GM18511 (cell line): ENCODE results near the gene RFX1.
"Not testable (repeated sequence)": the region's sequence is repeated elsewhere in the genome, so short reads cannot be mapped to it uniquely, and the experiment has no call there.

ENCODE experiments used
- ATAC-seq: cut with Tn5 transposase; IDR thresholded peaks from one replicate; pipeline ENCODE4 v1.9.1; 2021; ENCODE audit warnings: mild to moderate bottlenecking, moderate library complexity; ENCODE audit not compliant: unreplicated experiment

Gene RFX1

DNA sequence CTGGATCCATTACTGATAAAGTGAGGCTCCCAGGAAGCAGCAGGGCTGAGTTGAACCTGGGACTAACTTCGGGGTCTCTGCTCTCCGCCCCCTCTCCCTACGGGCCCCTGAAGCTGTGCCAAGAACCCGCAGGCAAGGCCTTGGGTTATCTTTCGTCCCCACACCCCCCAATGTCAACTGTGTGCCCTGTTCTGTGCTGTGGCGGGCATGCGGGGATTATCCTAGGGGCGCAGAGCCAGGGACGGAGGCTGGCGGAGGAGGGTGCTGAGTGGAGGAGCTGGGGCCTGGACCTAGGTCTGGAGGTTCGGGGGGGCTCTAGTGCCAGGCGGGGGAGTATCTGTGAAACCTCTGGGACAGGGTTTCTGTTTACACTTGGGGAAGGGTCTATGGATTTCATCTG lies 26.4 kb downstream of the RFX1 start:
- no peak for ATAC-seq

DNA sequence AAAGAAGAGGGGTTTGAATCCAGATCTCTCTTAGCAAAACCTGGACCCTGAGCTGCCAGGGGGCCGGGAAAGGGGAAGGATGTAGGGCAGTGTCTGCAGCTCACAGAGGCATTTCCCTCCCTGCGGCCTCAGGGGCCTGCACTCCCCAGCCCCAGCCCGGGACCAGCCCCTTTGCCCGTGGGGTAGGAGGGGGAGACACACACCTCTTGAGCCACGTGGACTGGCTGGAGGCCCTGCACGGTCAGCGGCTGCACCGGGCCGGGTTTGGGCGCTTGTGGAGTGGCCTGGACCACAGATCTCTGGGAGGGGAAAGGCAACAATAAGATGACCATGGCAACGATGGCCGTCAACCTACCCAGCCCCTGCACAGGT lies 26.9 kb downstream of the RFX1 start:
- ATAC-seq, result no peak

DNA sequence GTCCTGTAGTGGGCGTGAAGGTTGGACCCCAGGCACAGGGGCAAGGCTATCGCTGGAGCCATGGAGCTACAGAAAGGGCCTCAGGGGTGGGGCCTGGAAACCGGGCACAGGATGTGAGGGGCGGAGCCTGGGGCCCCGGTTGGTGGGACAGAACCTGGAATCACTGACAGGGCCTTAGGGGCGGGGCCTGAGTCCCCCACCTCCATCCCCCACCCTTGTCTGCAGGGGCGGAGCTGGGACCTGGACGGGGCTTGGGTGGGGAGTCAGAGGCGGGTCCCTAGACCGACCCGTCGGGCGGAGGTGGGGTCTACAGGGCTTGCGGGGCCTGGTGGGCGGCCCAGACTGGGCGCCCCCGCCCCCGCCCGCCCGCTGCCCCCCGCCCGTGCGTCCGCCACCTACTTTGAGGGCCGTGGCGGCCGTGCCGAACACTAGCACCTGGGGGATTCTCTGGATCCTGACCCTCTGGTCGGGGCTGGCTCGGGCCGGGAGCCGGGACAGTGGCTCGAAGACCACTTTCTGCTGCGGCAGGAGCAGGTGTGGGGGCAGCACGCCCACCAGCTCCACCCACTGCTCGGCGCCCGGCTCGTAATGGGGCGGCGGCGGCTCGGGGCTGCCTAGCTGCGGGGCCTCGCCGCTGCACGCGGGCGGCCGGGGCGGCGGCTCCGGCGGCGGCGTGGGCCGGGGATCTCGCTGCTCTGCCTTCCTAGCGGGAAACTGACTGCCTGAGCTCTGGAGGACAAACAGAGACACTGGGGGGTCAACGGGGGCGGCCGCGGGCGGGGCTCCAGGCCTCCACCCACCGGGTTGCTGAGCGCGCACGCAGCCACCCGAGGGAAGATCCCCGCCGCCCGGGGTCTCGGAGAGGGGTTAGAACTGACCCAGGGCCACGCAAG lies 27.5 kb downstream of the RFX1 start:
- no peak for ATAC-seq

DNA sequence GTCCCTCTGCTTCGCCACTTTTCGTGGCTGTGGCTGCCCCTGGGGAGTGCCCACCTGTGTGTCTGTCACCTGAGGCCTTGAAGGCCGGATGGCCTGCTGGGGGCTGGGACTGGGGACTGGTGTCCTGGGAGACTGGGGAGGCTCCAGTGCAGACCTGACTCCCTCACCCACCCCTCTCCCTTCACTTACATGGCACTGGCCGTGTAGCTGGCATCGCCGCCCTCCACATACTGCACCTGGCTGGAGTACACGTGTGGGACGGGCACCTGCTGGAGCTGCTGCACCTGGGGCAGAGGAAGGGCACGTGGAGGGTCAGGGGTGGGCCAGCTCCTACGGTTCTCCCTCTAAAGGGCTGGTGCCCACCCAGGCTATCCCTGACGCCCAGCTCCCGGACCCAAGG lies 28.3 kb downstream of the RFX1 start:
- ATAC-seq, result no peak

DNA sequence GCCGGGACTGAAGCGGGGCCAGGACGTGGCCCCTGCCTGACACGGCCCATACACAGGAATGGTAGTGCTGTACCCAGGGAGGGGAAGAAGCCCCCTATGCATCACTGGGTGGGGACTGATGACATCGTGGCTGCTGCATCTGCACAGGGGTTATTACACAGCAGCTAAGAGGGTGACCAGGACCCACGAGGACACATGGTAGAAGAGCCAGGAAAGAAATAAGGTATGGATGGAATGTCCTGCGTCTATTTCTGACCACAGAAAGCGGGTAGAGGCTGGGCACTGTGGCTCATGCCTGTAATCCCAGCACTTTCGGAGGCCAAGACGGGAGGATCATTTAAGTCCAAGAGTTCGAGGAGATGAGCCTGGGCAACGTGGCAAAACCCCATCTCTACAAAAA lies 29.7 kb downstream of the RFX1 start:
- ATAC-seq, result no peak

DNA sequence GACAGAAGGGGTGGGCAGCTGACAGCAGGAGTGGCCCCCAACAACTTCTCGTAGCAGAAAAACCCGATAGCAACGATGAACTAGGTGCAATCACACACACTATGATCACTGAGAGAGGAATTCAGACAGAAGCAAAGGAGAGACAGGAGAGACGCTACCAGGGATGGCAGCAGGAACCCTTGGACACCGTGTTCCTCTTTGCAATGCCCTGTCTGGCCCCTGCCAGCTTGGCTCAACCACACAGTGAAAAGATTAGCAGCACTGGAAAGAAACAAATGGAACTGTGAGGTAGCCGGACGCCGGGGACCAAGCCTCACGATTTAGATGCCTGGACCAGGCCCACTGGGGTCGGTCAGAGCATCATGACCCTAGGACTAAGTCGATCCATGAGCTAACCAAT lies 30.2 kb downstream of the RFX1 start:
- ATAC-seq, result no peak

DNA sequence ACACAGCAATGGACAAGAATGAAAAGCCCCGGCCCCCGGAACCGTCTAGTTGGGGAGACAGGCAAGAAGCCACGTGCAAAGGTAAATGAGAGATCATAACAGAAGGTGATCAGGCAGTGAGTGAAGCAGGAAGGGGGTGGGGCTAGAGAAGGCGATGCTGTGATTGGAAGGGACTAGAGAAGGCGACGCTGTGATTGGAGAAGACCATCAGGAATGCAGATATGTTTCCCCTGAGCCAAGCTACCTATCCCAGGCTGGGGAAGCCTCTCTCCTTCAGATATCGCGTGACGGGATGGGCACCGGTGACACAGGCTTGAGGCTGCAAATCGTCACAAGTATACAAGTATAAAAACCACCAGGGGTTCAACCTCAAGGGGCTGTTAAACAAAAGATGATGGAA lies 32.0 kb downstream of the RFX1 start:
- no peak for ATAC-seq

DNA sequence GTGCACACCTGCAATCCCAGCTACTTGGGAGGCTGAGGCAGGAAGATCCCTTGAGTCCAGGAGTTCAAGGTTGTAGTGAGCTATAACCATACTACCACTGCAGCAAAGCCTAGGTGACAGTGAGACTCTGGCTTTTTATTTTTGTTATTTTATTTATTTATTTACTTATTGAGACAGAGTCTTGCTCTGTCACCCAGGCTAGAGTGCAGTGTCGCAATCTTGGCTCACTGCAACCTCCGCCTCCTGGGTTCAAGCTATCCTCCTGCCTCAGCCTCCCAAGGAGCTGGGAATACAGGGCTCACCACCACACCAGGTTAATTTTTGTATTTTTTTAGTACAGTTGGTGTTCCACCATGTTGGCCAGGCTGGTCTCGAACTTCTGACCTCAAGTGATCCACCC lies 32.6 kb downstream of the RFX1 start:
- not testable (repeated sequence) for ATAC-seq

DNA sequence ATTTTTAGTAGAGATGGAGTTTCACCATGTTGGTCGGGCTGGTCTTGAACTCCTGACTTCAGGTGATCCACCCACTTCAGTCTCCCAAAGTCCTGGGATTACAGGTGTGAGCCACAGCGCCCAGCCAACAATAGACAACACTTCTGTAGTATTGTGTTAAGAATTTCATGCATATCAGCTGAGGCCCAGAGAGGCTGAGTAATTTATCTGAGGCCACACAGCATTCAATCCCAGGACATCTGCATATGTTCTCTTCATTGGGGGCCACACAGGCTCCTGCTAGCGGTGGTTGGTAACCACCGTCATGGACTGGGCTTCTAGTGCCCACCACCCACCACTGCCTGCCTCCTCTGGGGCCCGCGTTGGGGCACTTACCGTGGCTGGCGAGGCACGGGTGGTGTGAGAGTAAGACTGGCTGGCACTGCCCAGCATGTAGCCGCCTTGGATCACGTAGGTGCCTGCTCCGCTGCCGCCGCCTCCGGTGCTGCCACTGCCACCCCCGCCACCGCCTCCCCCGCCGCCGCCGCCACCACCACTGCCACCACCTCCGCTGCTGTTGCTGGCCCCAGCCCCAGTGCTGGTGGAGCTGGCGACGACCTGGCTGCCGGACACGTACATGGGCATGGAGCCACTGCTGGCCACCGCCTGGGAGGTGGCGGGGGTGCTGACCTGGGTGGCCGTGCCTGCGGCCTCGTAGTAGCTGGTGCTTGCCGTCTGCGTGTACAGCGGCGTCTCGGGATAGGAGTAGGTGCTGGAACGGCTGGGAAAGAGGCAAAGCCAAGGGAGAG lies 33.6 kb downstream of the RFX1 start:
- no peak for ATAC-seq

DNA sequence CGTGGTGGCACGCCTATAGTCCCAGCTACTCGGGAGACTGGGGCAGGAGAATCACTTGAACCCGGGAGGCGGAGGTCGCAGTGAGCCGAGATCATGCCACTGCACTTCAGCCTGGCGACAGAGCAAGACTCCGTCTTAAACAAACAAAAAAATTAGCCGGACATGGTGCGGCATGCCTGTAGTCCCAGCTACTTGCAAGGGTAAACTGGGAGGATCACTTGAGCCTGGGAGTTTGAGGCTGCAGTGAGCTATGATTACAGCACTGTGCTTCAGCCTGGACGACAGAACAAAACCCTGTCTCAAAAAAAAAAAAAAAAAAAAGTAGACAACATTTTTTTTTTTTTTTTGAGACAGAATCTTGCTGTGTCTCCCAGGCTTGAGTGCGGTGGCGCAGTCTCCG lies 34.3 kb downstream of the RFX1 start:
- not testable (repeated sequence) for ATAC-seq

DNA sequence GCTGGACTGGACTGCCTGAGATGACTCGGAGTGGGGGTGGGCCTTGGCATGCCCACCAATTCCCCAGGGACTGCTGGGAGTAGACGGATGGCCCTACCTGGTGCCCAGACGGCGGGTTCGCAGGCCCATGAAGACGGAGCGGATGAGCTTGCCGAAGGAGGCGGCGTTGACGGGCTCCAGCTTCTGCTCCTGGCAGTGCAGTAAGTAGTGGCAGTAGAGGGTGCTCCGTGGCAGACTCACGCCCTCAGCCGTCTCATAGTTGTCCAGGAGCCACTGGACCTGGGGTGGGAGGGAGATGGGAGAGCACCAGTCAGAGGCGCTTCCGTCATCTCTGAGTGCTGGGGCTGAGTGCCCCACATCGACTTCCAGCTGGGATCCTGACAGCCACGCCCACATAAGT lies 36.2 kb downstream of the RFX1 start:
- no peak for ATAC-seq

DNA sequence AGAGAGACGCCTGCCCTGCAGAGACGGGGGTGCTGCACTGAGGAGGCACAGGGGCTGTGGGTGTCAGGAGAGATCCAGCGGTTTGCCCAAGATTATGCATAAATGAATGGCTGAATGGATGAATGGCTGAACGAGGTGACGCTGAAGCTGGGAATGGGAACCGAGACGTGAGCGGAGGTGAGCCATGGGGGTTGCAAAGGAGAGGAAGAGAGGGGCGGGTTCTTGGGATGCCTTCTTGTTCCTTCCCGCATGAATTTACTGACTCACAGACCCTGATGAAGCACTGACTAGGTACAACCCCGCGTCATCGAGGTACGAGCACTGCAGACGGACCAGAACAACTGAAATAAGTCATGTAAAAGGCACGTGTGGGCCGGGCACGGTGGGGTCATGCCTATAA lies 37.1 kb downstream of the RFX1 start:
- no peak for ATAC-seq

DNA sequence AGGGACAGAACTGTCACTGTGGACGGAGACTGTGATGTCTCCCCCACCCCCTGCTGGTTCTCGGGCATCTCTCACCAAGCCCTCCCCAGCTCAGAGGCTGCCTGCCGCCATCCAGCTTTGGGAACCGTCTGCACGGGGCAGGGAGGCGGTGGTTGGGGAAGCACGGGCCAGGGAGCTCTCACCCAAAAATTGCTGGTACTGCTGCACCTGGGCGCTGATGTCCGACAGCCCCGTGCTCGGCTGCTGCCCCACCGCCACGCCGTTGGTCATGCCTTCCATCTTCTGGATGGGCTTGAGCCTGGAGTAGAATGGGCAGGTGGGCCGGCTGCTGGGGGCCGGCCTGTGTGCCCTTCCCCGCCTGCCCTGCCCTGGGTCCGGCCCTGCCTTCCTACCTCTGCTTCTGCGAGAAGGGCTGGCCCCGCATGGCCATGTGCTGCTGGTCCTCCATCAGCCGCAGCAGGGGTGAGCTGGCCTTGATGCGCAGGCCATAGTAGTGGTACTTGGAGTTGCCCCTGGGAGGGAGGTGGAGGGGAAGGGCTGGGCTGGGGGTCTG lies 37.7 kb downstream of the RFX1 start:
- no peak for ATAC-seq

DNA sequence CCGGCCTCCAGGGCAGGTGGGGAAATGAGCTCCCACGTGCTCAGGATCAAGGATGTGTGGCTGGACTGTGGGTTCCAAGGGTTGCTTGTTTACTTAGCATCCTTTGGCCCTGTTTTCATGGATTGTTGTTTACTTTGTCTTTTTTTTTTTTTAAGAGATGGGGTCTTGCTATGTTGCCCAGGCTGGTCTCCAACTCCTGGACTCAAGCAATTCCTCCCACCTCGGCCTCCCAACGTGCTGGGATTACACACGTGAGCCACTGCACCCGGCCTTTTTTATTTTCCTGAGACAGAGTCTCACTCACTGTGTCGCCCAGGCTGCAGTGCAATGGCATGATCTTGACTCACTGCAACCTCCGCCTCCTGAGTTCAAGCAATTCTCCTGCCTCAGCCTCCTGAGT lies 38.9 kb downstream of the RFX1 start:
- ATAC-seq, result not testable (repeated sequence)

DNA sequence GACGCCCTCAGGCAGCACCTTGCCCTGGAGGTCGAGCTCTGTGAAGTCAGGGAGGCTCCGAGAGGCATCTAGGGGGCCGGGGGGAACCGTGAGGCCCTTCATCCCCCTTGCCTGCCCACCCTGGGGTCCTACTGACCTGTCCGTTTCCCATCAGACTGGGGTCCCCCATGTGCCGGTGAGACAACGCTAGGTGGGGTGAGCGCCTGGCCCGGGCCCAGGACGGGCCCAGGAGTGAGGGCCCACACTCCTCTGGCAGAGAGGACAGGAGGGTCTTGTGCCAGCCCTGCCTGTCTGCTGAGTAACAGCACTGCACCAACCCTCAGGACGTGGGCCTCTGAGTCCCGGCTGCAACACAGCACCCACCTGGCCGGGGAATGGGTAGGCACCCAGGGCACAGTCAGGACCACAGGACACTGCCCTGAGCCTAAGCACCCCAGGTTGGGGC lies 39.4 kb downstream of the RFX1 start:
- no peak for ATAC-seq

DNA sequence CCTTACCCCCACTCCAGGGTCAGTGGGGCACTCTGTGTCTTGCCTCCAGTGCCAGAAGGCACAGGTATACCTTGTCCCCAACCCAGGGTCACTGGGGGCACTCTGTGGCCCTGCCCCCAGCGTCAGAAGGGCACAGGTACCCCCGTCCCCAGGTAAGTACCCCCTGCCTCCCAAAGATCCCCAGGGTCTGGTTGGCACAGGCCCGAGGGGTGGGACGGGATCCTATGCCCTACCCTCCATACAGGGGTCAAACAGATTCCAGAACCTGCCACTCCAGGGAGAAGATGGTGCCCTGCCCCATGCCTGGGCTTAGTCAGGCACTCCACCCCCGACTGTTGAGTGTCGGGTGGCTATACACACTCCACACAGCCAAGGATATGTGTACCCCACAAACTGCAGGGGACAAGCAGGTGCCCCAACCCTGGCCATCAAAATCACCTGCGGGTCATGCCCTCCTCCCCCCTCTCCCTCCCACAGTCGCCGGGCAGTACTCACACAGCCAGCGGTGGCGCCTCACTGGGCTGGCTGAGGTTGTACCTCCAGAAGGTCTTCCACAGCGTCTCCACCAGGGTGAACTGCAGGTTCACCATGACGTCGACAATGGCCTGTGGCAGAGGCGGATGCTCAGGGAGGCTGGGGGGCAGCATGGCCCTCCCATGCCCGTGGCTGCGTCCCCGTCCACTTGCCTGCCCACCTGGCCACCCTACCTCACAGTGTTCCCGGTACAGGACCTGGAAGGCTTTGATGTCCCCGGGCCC lies 40.0 kb downstream of the RFX1 start:
- ATAC-seq, result no peak

DNA sequence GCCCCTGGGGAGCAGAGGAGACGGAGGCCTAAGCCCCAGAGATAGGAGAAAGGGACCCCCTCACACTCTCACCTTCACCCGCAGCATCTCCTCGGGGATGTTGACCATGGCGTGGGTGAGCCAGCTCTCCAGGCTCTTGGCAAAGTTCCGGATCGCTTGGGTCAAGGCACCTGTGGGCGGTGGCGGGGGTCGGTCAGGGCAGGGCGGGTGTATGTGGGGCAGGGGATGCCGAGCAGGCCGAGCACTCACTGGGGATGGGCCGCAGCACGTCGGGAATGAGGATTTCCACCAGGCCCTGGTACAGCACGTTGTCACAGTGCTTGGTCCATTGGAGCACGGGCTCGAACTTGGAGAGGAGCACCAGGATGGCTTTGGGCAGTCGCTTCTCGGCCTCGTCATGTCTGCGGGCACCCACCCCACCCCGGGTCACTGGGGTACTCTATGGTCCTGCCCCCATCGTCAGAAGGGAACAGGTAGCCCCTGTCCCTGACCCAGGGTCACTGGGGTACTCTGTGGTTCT lies 40.7 kb downstream of the RFX1 start:
- no peak for ATAC-seq

DNA sequence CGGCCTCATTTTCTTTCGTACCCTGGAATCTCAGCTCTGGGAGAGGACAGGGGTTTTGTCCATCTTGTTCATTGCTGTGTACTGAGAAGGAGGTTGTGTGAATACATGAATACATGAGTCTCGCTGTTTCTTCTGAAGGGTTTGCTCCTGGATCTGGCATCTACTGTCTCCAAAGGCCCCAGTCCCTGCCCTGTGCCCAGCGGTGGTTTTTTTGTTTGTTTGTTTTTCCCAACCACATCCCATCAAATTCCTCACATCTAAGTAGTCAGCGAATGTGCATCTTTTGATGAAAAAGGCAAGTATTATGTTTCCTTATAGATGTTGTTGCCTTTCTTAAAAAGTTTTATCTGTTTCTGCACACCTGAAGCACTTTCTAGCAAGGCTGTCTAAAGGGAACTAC lies 41.3 kb downstream of the RFX1 start:
- ATAC-seq, result no peak

DNA sequence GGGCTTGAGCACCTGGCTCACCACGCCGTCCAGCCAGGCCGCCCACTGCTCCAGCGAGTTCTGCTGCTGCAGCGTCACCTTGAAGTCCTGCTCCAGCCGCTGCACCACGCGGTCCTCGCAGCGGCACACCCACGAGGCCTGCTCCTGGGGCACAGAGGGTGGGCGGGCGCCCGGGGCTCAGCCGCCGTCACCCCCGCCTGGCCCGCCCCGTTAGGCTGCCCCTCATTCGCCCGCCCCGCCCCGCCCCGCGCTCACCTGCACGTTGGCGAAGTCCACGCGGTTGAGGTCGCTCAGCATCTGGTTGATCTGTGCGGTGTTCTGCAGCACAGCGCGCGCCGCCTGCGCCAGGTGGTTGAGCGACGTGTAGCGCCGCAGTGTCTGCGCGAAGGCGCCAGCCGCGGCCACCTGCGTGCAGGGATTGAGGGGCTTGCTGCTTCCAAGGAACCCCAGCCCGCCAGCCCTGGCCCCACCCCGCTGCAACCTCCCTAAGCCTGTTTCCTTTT lies 42.5 kb downstream of the RFX1 start:
- ATAC-seq, result no peak

DNA sequence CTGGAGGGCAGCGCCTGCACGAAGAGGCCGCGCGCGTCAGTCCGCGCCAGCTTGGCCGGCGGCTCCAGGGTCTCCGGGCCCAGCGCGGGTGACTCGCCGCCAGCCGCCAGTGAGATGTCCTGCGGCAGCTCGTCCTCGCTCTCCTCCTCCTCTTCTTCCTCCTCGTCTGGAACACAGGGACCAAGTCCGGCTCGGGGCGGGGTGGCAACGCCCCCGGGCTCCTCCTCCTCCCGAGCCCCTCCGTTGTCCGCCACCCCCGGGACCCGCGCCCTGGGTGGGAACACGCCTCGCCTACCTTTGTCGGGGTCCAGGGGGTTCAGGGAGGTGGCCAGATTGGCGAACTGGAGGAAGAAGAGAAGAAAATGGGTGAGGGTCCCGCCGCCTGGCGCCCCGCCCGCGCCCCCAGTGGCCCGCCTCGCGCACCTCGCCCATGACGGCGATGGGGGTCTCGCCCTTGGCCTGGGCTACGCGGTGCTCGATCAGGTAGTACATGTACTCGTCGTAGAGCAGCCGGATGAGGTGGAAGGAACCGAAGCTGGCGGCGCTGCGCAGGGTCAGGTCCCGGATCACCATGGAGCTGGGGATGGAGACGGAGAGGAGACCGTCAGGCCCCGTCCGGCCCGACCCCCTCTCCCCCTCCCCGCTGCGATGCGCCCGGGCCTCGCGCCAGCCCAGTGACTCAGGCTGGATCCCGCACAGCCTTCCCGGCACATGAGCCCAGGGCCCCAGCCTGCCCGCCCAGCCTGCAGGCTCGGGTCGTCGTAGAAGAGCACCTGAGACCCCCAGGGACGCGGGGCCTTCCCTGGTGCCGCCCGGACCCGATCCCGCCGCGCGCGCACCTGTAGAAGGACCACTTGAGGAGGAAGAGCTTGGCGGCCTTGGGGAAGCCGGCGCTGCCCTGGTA lies 43.2 kb downstream of the RFX1 start:
- ATAC-seq, result no peak
